HK-2 (cell line): ENCODE data around the gene PRRC2C.
"Not testable (repeated sequence)": the region's sequence is repeated elsewhere in the genome, so short reads cannot be mapped to it uniquely, and the experiment has no call there.

Experiments used
- DNase-seq: peaks from one replicate; pipeline ENCODE4 v3.0.0-alpha.2; 2018; ENCODE audit not compliant: unreplicated experiment

Gene PRRC2C

GRCh38 chr1:171485375-171486047 lies at the start of gene PRRC2C:
Gene PRRC2C (plus strand): TSS chr1:171485530. CDS start chr1:171512089, 26,559 bp downstream.
- DNase-seq, result peak; percentile 97

DNA sequence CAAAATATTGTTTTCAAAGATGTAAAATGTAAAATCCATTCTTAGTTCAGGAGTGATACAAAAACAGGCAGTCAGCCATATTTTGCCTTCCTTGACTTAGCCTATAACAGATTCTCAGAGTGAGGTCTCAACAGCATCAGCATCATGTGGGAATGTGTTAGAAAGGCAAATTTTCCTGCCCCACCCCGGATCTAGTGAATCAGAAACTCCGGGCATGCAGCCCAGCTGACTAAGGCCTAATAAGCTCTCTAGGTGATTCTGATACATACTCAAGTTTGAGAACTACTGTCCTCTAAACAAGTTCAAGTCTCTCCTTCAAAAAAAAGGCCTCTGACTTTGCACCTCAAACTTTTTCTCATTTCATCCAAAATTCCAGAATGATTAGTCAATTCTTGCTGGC lies 46.9 kb upstream of the PRRC2C start:
- DNase-seq, result peak; percentile 85

- DNase-seq, result not testable (repeated sequence)
Measured at GRCh38 chr1:171440201-171440600, 45.1 kb upstream of the PRRC2C start.

DNA sequence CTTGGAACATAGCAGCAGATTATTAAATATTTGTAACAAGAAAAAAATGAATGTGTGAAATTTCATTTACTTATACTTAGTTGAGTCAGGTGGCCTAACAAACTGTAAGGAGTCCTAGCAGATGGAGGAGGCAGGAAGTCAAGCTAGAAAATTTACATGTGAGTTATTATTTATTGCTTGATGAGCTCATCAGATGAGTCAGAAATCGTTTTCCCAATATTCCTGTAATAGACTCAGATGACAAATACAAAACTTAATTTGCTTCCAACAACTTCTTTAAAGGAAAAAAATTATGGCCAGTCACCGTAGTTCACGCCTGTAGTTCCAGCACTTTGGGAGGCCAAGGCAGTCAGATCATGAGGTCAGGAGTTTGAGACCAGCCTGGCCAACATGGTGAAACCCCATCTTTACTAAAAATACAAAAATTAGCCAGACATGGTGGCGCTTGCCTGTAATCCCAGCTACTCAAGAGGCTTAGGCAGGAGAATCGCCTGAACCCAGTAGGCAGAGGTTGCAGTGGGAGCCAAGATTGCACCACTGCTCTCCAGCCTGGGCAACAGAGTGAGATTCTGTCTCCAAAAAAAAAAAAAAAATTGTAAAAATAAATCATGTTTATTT lies 43.9 kb upstream of the PRRC2C start:
- DNase-seq, result not testable (repeated sequence)

- DNase-seq, result no peak
Measured at GRCh38 chr1:171446386-171446785, 38.9 kb upstream of the PRRC2C start.

- no peak for DNase-seq
Measured at GRCh38 chr1:171455967-171456366, 29.4 kb upstream of the PRRC2C start.

- DNase-seq, result no peak
Measured at GRCh38 chr1:171457412-171457811, 27.9 kb upstream of the PRRC2C start.

DNA sequence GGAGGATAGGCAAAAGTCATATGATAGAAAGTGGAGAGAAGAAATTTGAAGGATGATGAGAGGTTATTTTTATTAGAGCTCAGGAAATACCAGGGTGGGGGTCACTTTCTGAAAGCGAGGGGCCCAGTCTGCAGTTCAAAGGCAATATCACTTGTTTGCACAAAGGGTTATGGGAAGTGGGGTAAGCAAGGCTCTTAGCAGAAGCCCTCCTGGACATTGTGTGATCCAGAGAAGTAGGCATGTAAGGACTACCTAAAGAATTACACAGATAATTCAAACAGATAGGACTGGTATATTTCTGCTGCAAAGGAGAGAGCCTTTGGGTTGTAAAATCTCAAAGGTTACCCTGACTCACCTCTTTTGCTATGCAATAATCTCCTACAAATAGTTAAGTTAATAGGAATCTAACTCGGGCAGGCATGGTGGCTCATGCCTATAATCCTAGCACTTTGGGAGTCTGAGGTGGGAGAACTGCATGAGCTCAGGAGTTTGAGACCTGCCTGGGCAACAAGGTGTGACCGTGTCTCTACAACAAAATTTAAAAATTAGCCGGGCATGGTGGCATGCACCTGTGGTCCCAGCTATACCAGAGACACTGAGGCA lies 25.2 kb upstream of the PRRC2C start:
- no peak for DNase-seq

- no peak for DNase-seq
Measured at GRCh38 chr1:171467626-171468025, 17.7 kb upstream of the PRRC2C start.

DNA sequence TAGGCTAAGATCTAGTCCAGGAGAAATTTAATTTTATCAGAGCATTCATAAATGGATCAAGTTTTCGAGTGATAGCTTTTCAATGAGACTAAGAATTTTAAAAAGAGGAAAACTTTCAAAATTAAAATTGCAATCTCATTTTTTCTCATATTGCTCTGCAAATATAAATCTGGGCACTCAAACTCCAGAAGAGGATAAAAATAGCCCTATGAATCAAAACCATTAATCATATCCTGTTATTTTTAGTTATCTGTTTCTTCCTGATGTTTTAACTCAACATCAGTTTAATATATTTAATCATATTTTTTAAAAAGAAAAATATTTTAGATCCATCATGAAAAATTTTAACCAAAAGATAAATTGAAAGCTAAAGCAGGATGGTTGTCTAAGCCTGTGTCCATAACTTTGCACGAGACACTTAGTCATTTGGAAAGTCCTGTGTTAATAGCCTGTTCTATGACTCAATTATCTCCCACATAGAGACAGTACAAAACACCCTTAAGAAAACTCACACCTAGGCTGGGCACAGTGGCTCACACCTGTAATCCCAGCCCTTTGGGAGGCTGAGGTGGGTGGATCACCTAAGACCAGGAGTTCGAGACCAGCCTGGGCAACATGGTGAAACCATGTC lies 17.1 kb upstream of the PRRC2C start:
- DNase-seq, result no peak

- no peak for DNase-seq
Measured at GRCh38 chr1:171470726-171471125, 14.6 kb upstream of the PRRC2C start.

DNA sequence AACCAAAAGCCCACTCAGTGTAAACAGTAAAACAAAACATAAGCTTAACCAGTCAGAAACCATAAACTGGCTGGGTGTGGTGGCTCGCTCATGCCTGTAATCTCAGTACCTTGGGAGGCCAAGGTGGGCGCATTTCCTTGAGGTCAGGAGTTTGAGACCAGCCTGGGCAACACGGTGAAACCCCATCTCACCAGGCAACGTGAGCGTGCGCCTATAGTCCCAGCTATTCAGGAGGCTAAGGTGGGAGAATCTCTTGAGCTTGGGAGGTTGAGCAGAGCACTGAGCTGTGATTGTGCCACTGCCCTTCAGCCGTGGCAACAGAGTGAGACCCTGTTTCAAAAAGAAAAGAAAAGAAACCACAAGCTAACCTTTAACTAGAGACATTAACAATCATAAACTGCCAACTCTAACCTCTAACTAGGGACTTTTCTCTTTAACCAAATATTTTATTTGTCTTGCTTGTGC lies 13.1 kb upstream of the PRRC2C start:
- peak; percentile 54 for DNase-seq

- no peak for DNase-seq
Measured at GRCh38 chr1:171476829-171477228, 8.5 kb upstream of the PRRC2C start.

- DNase-seq, result no peak
Measured at GRCh38 chr1:171477804-171478203, 7.5 kb upstream of the PRRC2C start.

GRCh38 chr1:171480035-171480434 lies 5.3 kb upstream of the PRRC2C start:
- no peak for DNase-seq

- DNase-seq, result no peak
Measured at GRCh38 chr1:171484760-171485374, 463 bp upstream of the PRRC2C start.

DNA sequence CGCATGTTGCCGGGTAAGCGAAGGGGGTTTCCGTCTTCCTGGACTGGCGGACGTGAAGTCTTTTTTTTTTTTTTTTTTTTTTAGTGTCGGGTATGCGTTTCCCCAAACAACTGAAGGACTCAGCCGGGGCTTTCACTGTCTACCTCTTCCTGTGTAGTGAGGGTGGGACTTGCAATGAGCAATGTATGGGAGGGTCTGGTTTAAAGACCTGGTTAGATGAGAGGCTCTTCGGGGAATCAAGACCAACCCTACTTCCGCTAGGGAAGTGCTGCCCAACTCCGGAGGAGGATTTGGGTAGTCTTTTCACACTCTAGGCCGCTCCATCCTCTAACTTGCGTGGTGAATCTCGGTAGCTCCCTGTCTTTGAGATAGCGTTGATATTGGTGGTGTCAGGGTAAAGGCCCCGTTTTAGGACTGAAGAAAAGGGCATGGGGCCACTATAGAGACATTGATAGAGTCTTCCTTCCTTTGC lies 754 bp downstream of the PRRC2C start:
- peak; percentile 67 for DNase-seq

- no peak for DNase-seq
Measured at GRCh38 chr1:171487038-171487437, 1.7 kb downstream of the PRRC2C start.

DNA sequence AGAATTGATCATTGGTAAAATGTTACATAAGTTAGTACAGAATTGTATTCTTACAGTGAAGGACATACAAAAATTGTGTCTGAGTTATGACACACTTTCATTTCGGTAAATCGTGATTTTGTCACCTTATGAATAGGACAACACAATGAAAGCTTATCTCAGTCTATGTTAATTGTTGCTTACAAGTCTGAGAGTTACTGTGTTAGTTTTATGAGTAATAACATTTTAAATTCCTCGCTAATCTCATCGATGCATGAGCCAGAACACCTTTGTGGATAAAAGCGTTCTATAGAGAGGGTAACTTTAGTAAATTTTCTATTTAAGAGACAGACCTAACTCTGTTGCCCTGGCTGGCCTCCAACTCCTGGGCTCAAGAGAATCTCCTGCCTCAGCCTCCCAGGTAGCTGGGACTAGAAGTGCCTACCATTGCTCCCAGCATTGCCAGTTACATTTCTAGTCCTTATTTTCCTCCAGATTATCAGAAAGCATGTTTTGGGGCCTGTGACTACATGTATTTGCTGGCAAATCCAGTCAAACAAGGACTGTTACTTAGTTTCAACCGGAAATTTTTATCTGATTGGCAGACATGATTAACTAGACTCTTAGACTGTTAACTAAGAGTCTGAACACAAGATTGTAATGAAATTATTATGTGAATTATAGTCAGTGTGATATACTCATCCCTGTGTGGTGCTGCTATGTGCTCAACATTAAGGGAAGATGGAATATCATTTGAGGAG lies 3.0 kb downstream of the PRRC2C start:
- DNase-seq, result no peak

GRCh38 chr1:171494076-171494475 lies 8.7 kb downstream of the PRRC2C start:
- no peak for DNase-seq

- DNase-seq, result no peak
Measured at GRCh38 chr1:171495444-171495843, 10.1 kb downstream of the PRRC2C start.
